GM03348 (cell line): ENCODE measurements around the gene SMOC2.

Source experiments
- DNase-seq: peaks from one replicate; pipeline ENCODE4 v3.0.0; 2012; ENCODE audit warnings: low spot score

SMOC2 gene, protein sequence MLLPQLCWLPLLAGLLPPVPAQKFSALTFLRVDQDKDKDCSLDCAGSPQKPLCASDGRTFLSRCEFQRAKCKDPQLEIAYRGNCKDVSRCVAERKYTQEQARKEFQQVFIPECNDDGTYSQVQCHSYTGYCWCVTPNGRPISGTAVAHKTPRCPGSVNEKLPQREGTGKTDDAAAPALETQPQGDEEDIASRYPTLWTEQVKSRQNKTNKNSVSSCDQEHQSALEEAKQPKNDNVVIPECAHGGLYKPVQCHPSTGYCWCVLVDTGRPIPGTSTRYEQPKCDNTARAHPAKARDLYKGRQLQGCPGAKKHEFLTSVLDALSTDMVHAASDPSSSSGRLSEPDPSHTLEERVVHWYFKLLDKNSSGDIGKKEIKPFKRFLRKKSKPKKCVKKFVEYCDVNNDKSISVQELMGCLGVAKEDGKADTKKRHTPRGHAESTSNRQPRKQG

DNA sequence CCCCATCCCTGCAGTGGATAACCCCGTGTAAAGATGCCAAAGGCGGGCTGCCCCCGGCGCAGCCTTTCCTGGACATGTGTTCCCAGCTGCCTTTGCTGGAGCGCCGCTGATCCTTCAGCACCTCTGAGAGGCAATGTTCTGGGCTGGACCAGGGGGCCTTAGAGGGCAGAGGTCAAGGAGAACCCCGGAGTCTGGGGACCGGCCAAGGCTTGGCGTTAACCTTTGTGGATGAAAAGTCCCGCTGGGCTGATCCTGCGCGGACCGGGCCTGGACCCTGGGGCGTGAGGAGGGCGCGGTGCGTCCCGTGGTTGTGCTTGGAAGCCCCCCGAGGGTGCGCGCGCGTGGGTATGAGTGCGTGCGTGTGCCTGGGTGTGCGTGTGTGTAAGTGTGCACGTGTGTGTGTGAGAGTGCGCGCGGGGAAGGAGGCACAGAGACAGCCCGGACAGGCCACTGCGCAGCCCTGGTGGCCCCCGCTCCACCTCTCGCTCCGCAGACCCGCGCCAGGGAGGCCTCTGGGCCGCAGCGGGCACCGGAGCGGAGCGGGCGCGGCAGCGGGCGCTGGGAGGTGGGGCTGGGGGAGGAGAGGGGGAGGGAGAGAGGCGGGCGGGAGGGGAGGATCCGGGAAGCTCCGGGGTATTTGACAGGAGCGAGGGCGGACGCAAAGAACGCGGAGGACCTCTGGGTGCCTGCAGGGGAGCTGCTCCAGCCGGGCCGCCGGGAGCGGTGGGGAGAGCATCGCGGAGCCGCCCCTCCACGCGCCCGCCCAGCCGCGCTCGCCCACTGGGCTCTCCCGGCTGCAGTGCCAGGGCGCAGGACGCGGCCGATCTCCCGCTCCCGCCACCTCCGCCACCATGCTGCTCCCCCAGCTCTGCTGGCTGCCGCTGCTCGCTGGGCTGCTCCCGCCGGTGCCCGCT, at the start of gene SMOC2:
TSS of gene SMOC2 (plus strand) at position 665 of the 914 bp plus-strand sequence. CDS start at position 852, 187 bp downstream.
- no peak for DNase-seq

DNA sequence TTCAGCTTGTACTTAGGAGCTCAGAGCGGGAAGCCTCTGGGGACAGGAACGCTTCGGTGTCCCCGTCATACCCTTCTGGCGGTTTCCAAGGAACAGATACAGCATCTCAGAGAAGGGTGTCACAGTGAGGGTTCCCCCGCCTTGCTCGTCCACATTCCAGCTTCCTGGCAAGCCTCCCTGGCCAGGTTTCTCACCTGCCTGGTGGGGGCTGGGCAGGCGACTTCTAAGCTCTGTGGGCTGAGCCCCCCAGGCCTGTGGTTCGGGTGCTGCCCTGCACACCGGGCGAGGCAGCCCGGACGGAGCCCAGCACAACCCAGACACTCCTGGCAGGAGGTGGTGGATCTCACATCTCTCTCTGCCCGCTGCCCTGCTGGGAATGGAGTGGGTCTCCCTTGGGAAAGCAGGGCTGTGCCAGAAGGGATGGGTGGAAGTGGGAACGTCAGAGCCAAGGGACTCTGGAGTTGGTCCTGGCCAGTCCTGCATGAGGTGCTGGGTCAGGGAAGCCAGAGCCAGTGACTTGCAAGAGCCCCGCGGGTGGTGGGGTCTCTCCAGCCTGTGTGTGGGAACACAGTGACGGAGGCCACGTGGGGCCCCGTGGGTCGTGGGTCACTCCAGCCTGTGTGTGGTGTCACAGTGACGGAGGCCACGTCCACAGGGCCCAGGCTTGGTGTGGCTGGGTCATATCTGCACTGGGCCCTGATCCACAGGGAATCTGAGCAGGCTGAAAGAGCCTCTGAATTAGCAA, 47.7 kb upstream of the SMOC2 start:
- no peak for DNase-seq

DNA sequence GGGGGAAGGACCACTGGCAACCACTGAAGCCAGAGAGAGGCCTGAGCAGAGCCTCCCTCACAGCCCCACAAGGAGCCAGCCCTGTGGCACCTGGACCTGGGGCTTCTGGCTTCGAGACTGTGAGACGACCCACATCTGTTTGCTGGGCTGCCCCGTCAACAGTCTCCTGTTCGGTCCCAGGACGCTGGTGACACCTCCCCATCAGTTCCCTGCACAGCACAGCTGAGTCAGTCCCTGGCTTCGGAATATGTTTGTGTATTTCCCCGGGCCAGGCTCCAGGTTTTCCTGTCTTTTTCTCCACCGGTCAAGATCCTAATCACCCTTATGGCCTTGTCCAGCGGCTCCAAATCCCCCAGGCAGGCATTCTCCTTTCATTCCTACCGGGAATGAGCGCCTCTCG, 46.4 kb upstream of the SMOC2 start:
- DNase-seq, result no peak

DNA sequence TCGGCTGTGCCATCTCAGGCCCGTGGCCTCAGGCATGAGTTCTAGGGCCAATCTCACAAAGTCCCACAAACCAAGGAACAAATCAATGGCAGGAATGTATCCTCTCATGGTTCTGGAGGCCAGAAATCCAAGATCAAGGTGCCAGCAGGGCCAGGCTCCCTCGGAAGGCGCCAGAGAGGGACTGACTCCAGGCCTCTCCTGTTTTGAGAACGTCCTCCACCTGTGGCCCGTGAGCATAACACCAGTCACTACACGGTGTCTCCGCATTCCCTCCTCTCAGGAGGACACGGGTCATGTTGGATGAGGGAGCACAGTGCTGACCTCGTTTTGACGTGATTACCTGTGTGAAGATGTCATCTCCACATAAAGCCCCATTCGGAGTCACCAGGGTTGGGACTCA, 45.0 kb upstream of the SMOC2 start:
- DNase-seq, result no peak

DNA sequence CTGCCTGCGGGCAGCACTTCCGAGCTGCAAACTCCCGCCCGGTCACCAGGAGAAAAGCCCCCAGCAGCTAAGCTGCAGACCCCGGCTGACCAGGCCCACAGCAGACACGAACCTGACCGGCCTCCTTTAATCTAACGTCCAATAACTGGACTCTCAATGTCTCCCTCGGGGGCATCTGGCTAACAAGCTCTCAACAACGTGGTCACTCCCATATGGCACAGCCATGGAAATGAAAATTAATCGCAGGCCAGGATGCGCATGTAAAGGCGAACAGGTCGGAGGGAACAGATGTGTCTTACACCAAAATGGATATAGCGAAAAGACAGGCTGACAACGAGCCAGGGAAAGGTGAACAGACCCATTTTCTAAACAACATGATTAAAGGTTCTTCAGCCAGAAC, 44.4 kb upstream of the SMOC2 start:
- DNase-seq, result no peak

DNA sequence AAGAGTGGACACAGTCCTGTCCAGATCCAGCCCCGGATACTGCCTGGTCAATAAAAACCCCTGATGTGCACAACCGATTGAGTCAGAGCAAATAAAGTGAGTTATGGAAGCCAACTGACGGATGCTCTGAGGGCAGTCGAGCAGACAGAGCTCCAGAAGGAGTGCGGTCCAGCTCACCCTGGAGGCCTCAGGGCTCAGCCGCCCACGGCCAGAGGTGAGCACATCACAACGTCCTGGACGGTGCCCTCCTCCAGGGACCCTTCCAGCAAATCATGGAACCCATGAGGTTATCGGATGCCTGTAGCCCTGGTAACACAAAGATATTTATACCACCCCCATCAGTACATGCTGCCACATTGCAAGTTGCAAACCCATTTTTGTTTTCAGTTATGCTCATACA, 44.0 kb upstream of the SMOC2 start:
- DNase-seq, result no peak

DNA sequence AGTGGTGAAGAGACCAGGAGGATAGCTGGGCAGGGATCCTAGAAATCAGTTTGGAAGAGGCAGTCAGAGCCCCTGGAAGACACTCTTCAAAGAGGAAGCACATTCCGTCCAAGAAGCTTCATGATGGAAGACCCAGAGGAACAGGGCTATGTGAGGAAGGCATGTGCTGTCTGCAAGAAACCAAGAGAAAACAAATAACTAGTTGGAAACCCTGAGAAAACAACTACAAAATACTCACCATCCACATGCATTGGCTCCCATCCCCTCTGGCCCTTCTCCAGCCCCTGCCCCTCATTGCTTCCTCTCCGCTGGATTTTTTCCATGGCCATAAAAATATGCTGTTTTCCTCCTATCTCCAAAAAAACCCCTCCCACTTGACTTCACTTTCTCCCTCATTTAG, 40.9 kb upstream of the SMOC2 start:
- DNase-seq, result no peak

DNA sequence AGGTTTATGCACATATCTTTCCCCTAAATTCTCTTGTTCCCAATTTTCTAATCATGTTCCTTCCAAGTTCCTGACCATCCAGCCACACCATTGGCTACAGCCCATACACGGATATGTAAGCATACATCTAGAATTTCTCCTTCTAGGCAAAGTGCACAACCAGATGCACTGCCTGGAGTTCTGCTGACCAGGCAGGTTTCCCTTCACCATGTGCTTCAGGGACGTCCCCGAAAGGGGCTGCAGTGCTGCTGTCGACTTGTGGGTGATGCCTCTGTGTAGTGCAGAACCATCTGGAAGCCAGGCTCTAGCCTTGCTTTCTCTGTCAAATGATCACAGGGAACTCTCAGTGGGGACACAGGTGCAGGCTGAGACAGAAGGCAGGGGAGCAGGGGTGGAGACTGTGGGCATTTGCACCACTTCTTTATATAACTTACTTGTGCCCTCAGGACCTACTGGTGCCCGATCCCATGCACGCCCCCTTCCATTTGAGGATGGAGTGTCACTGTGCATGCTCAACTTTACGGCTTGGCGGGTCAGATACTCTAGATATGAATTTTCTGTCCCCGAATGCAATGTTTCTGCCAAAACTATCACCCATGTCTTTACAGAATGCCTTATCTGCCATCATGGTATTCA, 37.5 kb upstream of the SMOC2 start:
- no peak for DNase-seq

DNA sequence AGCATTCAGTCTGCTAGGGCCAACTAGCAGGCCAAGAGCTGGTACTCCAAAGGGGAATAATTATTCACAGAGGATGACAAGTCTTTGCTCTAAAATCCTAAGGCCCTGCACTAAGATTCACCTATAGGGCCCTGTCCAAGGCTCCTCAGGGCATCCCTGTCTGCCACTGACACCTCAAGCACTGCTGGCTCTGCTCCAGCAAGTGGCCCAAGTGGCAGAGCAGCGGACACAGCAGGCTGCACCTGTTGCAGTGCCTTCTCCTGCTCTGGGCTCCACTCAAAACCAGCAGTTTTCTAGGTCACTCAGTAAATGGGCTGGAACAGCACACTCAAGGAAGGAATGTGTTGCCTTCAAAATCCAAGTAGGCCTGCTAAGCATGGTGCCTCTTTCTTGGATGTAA, 36.4 kb upstream of the SMOC2 start:
- no peak for DNase-seq

DNA sequence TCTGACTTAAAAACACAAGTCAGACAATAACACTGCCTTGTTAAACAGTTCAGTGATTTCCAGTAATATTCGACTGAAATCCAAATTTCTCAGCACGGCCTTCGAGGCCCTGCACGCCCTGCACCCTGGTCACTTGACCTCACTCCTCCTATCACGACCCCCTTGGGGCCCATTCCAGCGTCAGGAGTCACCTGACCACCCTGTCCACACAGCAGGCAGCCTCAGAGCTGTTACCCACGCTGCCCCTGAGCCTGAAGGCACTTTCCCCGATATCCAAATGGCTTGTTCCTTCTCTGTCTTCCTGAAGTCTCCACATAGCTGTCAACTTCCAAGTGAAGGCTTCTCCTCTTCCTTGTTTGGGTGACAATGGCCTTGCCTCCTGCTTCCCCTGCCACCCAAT, 33.1 kb upstream of the SMOC2 start:
- DNase-seq, result no peak

DNA sequence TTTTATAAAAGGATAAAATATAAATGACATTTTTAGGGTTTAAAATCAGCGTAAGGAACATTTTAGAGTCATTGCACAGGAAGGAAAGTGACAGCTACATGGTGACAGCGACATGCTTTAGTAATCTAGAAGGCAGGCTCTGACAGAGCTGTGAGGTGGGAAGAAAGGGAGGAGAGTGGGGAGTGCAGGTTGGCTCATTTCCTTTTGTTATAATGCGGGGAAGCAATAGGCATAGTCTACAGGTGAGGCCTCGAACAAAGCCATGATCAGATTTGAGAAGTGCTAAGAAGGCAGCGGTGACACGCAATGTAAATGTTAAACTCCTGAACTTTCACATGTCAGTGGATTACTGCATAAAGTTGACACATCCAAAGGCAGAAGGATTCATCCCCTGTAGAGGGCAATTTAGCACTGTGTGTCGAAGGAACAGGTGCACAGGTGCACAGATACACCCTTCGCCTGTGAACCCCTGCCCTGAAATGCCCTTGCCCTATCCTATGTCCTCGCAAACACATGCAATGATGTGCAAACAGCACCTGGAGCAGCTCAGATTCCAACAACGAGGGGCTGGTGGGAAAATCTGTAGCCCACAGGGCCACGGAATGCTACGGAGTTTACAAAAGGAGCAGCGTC, 32.4 kb upstream of the SMOC2 start:
- no peak for DNase-seq

DNA sequence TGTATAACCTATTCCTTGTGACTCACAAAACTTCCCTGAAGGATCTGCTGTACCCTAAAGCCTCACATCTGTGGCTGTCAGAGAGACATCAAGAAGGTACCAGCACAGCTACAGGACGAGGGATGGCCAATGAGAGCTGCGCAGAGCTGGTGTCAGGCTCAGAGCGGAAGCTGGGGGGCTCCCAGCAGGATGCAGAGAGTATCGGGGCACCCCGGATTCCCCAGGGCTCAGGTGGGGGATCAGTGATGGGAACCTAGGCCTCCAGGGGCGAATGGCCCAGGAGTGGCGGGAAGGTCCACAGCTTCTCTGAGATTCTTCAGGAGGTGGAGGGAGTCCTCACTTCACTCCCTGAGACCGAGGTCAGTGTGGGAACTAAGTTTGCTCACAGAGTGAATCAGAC, 30.9 kb upstream of the SMOC2 start:
- no peak for DNase-seq

DNA sequence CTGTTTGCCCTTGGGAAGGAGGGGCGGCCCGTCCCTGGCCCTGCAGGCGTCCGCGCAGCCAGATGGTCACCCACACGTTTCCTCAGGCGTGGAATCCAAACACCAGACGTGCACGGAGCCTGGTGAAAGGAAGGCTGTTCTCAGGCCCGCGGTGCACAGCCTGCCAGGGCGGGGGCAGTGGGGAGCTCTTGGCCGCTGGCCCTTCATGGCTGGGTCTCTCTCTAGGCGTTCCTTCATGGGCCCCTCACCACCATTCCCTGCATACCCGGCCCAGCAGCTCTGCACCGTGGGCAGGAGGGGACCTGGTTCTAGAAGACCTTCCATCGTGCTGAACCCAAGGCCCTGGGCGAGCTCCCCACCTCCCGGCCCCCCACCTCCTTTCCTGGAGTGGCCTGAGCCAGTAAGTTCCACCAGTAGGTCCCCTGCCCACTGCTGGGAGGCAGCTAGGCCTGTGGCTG, 30.4 kb upstream of the SMOC2 start:
- no peak for DNase-seq

DNA sequence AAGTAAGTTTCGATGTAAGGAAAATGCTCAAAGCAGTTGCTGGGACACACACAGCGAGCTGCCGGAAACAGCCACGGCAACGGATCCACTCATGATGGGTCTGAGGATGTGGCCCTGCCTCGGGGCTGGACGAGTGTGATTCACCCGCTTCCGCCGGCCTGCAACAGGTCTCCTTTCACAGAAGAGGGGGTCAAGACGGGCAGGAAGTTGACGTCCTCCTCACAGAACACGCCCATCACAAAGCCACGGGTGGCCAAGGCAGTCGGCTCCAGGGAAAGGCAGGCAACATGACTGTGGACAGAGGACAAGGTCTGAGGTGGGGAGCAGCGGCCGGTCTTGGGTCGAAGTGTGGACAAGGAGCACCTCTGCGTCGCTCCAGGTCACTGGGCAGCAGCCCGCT, 29.9 kb upstream of the SMOC2 start:
- DNase-seq, result no peak

DNA sequence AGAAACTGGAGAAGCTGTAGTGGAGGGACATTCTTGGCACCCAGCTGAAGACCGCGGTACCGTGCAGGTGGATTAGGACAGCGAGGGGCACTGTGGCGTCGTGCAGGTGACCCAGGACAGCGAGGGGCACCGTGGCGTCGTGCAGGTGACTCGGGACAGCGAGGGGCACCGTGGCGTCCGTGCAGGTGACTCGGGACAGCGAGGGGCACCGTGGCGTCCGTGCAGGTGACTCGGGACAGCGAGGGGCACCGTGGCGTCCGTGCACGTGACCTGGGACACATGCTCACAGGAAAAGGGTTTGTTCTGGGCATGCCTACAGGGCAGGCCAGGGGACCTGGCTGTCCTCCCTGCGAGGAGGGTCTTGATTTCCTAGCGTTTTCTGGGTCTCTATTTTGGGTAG, 29.2 kb upstream of the SMOC2 start:
- DNase-seq, result no peak

DNA sequence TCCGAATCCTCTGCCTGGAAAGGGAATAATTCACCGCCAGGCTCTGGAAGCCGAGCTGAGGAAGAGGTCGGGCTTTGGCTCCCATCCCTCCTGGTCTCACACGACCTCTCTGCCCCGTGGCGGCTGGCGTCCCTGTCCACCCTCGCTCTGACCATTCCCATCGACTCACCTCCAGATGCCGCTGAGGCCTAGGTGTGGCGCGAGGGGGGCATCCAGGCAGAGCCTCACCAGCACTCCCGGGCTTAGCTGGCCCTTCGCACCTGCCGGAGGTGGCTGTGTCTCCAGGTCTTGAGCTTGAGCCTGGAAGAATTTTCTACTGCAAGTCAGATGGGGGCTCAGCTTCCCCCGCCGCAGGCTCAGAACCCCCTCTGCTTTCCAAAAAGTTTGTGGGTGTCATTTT, 28.5 kb upstream of the SMOC2 start:
- DNase-seq, result no peak

DNA sequence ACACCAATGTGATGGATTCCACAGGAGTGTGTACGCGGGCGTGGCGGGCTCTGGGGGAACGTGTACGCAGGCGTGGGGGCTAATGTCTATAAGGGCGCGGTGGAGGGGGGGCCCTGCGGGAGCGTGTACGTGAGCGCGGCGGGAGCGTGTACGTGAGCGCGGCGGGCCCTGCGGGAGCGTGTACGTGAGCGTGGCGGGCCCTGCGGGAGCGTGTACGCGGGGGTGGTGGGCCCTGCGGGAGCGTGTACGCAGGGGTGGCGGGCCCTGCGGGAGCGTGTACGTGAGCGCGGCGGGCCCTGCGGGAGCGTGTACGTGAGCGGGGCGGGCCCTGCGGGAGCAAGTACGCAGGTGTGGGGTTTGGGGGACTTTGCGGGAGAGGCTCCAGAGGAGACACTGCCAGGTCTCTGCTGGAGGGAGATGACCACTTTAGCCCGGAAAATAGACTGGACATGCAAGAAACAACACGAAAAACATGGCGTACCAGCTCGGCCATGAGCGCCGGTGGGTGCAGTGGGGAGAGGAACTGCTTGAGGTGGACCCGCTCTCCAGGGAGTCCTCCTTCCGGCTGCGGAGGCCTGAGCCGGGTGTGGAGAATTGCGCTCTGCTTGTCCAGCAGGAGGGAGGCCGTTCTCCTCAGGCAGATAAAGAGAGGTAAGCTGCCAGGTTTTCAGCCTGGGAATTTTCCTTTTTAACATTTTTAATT, 27.8 kb upstream of the SMOC2 start:
- DNase-seq, result no peak

DNA sequence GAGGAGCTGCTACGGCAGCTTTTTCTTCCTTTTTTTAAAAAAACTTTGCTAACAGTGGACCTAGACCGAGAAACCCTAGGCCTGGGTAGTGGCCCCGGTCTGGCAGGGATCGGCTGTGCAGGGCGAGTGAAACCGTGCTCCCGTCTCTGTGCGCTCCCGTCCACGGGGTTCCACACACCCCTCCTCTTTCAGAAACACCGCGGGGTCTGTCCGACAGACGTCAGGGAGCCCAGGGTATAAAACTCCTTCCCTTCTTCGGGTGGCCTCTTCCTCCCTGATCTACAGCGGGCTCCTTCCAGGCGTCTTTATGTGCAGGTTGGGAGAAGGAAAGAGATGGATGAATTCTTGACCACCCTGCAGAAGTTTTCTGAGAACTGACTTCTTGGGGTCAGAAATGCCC, 27.1 kb upstream of the SMOC2 start:
- no peak for DNase-seq

DNA sequence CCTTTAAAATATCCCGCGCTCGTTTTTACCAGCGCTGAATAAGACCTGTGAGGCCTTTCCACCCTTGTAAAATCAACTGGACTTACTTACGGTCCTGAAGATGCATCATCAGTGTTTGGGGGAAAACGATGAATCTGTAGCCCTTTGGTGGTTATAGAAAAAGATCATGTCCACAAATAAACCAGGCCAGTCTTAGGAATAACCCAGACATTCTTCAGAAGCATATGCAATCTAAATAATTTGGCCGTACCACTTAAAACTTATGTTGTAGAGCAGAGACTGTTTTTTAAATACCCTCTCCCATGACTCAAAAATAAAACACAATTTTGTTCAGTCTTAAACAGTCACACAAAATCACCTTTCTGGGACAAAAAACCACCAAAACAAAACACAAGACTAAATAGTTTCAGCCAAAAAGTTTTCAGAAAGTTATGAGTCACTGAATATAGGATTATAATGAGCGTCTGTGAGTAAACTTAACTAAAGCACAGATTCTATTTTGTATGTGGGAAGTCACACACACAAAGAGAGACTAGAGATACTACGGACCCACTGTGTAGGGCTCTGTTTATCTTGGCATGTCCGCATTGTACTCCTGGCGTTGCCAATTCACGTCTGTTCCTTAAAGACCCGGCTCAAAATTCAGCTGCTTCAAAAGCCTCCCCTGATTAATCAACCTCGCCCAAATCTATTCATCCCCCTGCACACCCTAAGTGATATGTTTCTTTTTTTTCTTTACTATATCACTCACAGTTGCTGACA, 26.5 kb upstream of the SMOC2 start:
- DNase-seq, result no peak
